Naive thymus-derived CD4-positive, alpha-beta T cell (primary cell): ENCODE data around the gene DENND5B. TPM values are rescaled to one million over a fixed set of nuclear protein-coding genes. Genes with fewer than 3 reads are reported as not detected.

Experiments used
- ATAC-seq: fragments of 150-1000 bp; cut with Tn5 transposase; 2 replicates; pipeline ENCODE4 v1.10.0; 2021; ENCODE audit warnings: mild to moderate bottlenecking, moderate library complexity
- CTCF ChIA-PET: fragments of 350-600 bp; sonication (Branson Sonifier 250); formaldehyde crosslinking; loops from one replicate; lab custom pipeline; 2021; ENCODE audit warnings: antibody characterized with exemption; lab: Charles Lee
- POLR2A ChIA-PET: fragments of 350-600 bp; sonication (Branson Sonifier 250); formaldehyde crosslinking; loops from one replicate; lab custom pipeline; 2021; ENCODE audit warnings: antibody characterized with exemption, inconsistent platforms; lab: Charles Lee
- DNase-seq, 9 donors: peaks; one replicate each; pipeline versions ENCODE4 v3.0.0 to v3.0.0-alpha.2; 2020 to 2022; ENCODE audit warnings: mixed read lengths in 1 of 9
- H3K27ac ChIP-seq: one replicate; pipeline ENCODE4 v1.7.0; 2013; ENCODE audit warnings: mild to moderate bottlenecking, low read depth, low read length, moderate library complexity
- H3K27me3 ChIP-seq, 2 donors: one replicate each; pipeline ENCODE4 v1.7.0; 2013; ENCODE audit warnings: low read length in 2 of 2, mild to moderate bottlenecking in 2 of 2, moderate library complexity in 2 of 2; ENCODE audit not compliant: control insufficient read depth in 2 of 2, insufficient read depth in 2 of 2
- H3K36me3 ChIP-seq, 3 experiments: 1 replicate in 2 of 3; 2 replicates in 1 of 3; pipeline ENCODE4 v1.7.0; 2013; ENCODE audit warnings: low read length in 3 of 3, mild to moderate bottlenecking in 3 of 3, moderate library complexity in 1 of 3; ENCODE audit not compliant: insufficient read depth in 3 of 3, control insufficient read depth in 2 of 3
- H3K4me1 ChIP-seq, 2 donors: one replicate each; pipeline ENCODE4 v1.7.0; 2013; ENCODE audit warnings: low read length in 2 of 2, mild to moderate bottlenecking in 2 of 2, moderate library complexity in 1 of 2; ENCODE audit not compliant: control insufficient read depth in 2 of 2, insufficient read depth in 2 of 2
- H3K4me3 ChIP-seq: 2 replicates; pipeline ENCODE4 v1.7.0; 2013; ENCODE audit warnings: mild to moderate bottlenecking, low read length
- H3K9me3 ChIP-seq, 3 experiments: 1 replicate in 2 of 3; 2 replicates in 1 of 3; pipeline ENCODE4 v1.7.0; 2013; ENCODE audit warnings: low read length in 3 of 3; ENCODE audit not compliant: control insufficient read depth in 2 of 3
- H3K27ac Mint-ChIP-seq, 9 donors: one replicate each; pipeline ENCODE4 v1.8.0; 2020 to 2022; ENCODE audit warnings: mixed read lengths in 9 of 9, mild to moderate bottlenecking in 8 of 9, moderate library complexity in 5 of 9, inconsistent platforms in 2 of 9
- H3K27me3 Mint-ChIP-seq, 5 donors: one replicate each; pipeline ENCODE4 v1.8.0; 2021 to 2022; ENCODE audit warnings: mixed read lengths in 5 of 5, mild to moderate bottlenecking in 1 of 5
- H3K36me3 Mint-ChIP-seq, 5 donors: one replicate each; pipeline ENCODE4 v1.8.0; 2020 to 2022; ENCODE audit warnings: mixed read lengths in 5 of 5, mild to moderate bottlenecking in 3 of 5, inconsistent platforms in 1 of 5
- H3K4me1 Mint-ChIP-seq, 7 donors: one replicate each; pipeline ENCODE4 v1.8.0; 2020 to 2022; ENCODE audit warnings: mixed read lengths in 7 of 7, mild to moderate bottlenecking in 3 of 7, inconsistent platforms in 1 of 7
- H3K4me3 Mint-ChIP-seq, 10 donors: one replicate each; pipeline ENCODE4 v1.8.0; 2020 to 2022; ENCODE audit warnings: mild to moderate bottlenecking in 10 of 10, mixed read lengths in 10 of 10, moderate library complexity in 6 of 10, inconsistent platforms in 2 of 10
- H3K9me3 Mint-ChIP-seq, 11 donors: one replicate each; pipeline ENCODE4 v1.8.0; 2020 to 2022; ENCODE audit warnings: mixed read lengths in 11 of 11, mild to moderate bottlenecking in 4 of 11, inconsistent platforms in 1 of 11, moderate library complexity in 1 of 11
- intact Hi-C, 2 donors: fragments of 100-400 bp; cut with micrococcal nuclease; formaldehyde crosslinking; loops; one replicate each; pipeline ENCODE4 v1.15.1; 2023
- polyA plus RNA-seq, 2 donors: library from polyadenylated mRNA; unstranded; fragments of 300-500 nt; fragmentation: Illumina TruSeq; gene quantifications; one replicate each; pipeline ENCODE4 v1.2.3, GENCODE V29; 2021
- total RNA-seq, 6 experiments: library from RNA in 5 of 6; stranded (reverse) in 5 of 6; gene quantifications; 1 replicate in 5 of 6; 2 replicates in 1 of 6; pipeline ENCODE4 v1.2.3 and lab custom pipeline; 2021 to 2026

DENND5B gene
- total and polyA plus RNA-seq, 7 experiments from 2014 or later, result 0.16 to 1.5 (median 0.29) TPM; not detected in 2

GRCh38 chr12:31353750-31354708, 236.9 kb downstream of the DENND5B start:
- Histone ChIP-seq H3K36me3 (no peaks in the 10 kb centered on the region), H3K27me3 (no peaks in the 10 kb centered on the region), H3K9me3 (no peaks in the 10 kb centered on the region), H3K4me1 (no peaks in the 10 kb centered on the region), H3K27ac (no peak overlapping the region), H3K4me3 (no peak overlapping the region)
- no peaks in the 10 kb centered on the region for H3K9me3 Mint-ChIP-seq
- H3K4me1 Mint-ChIP-seq, result no peaks in the 10 kb centered on the region
- no peaks in the 10 kb centered on the region for H3K36me3 Mint-ChIP-seq
- ATAC-seq (peak; percentile 40), DNase-seq (no peak)
- H3K27me3 Mint-ChIP-seq, result peaks cover 0 to 12% (median 4%) of the 10 kb centered on the region in 5 donors
- intact Hi-C loops, result no loop called here
- CTCF ChIA-PET, result no interaction called here
- H3K4me3 Mint-ChIP-seq, result no peak overlapping the region
- POLR2A ChIA-PET, result no interaction called here
- peak overlapping the region in 1 of 9 donors; percentile 41 for H3K27ac Mint-ChIP-seq

- ATAC-seq, result no peak
- no peaks in the 10 kb centered on the region for H3K36me3 Mint-ChIP-seq
- POLR2A ChIA-PET, result no interaction called here
- H3K4me3 ChIP-seq, result no peak overlapping the region
- H3K4me3 Mint-ChIP-seq, result no peak overlapping the region
- H3K4me1 Mint-ChIP-seq, result peaks cover 0 to 3% (median 0%) of the 10 kb centered on the region in 7 donors
- no peak for DNase-seq
- no peak overlapping the region for H3K27ac ChIP-seq
- H3K4me1 ChIP-seq, result no peaks in the 10 kb centered on the region
- intact Hi-C loops, result no loop called here
- CTCF ChIA-PET, result no interaction called here
- no peak overlapping the region for H3K27ac Mint-ChIP-seq
- H3K27me3 Mint-ChIP-seq, result peaks cover 0 to 14% (median 0%) of the 10 kb centered on the region in 5 donors
- no peaks in the 10 kb centered on the region for H3K36me3 ChIP-seq
- H3K9me3 ChIP-seq, result no peaks in the 10 kb centered on the region
- H3K9me3 Mint-ChIP-seq, result no peaks in the 10 kb centered on the region
- H3K27me3 ChIP-seq, result no peaks in the 10 kb centered on the region
These were observed 244.7 kb downstream of the DENND5B start for GRCh38 chr12:31346267-31346666.

GRCh38 chr12:31343139-31343538, 247.8 kb downstream of the DENND5B start:
- ChIA-PET POLR2A (no interaction called here), CTCF (interaction anchor here (0.5 kb wide), 1 partner anchor 293 kb away, joined by 3 read pairs; no protein-coding TSS in a partner anchor)
- no peak overlapping the region for H3K4me3 ChIP-seq
- intact Hi-C loops, result no loop called here
- no peaks in the 10 kb centered on the region for H3K9me3 ChIP-seq
- no peaks in the 10 kb centered on the region for H3K36me3 ChIP-seq
- no peak overlapping the region for H3K4me3 Mint-ChIP-seq
- H3K27me3 ChIP-seq, result no peaks in the 10 kb centered on the region
- peaks cover 0 to 3% (median 0%) of the 10 kb centered on the region in 7 donors for H3K4me1 Mint-ChIP-seq
- H3K27me3 Mint-ChIP-seq, result peaks cover 0 to 3% (median 0%) of the 10 kb centered on the region in 5 donors
- DNase-seq (no peak), ATAC-seq (no peak)
- H3K36me3 Mint-ChIP-seq, result no peaks in the 10 kb centered on the region
- no peak overlapping the region for H3K27ac Mint-ChIP-seq
- H3K9me3 Mint-ChIP-seq, result peaks cover 0 to 1% (median 0%) of the 10 kb centered on the region in 11 donors
- no peak overlapping the region for H3K27ac ChIP-seq
- no peaks in the 10 kb centered on the region for H3K4me1 ChIP-seq

- ATAC-seq (no peak), DNase-seq (no peak)
- Mint-ChIP-seq H3K9me3 (peaks cover 0 to 1% (median 0%) of the 10 kb centered on the region in 11 donors), H3K4me3 (no peak overlapping the region), H3K27me3 (peaks cover 0 to 3% (median 0%) of the 10 kb centered on the region in 5 donors), H3K4me1 (peaks cover 0 to 3% (median 0%) of the 10 kb centered on the region in 7 donors), H3K36me3 (no peaks in the 10 kb centered on the region), H3K27ac (no peak overlapping the region)
- Histone ChIP-seq H3K27me3 (no peaks in the 10 kb centered on the region), H3K36me3 (no peaks in the 10 kb centered on the region), H3K27ac (no peak overlapping the region), H3K4me3 (no peak overlapping the region), H3K9me3 (no peaks in the 10 kb centered on the region), H3K4me1 (no peaks in the 10 kb centered on the region)
- CTCF ChIA-PET, result interaction anchor here (0.6 kb wide), 1 partner anchor 19 kb away, joined by 3 read pairs; no protein-coding TSS in a partner anchor
- POLR2A ChIA-PET, result interaction anchor here (1.0 kb wide), 1 partner anchor 20 kb away, joined by 3 read pairs; no protein-coding TSS in a partner anchor
- intact Hi-C loops, result no loop called here
These were observed 248.7 kb downstream of the DENND5B start for GRCh38 chr12:31342286-31342685.

GRCh38 chr12:31339831-31340622, 250.9 kb downstream of the DENND5B start:
- ChIA-PET POLR2A (no interaction called here), CTCF (interaction anchor here (0.6 kb wide), 1 partner anchor 23 kb away, joined by 4 read pairs; no protein-coding TSS in a partner anchor)
- Mint-ChIP-seq H3K27me3 (peaks cover 0 to 3% (median 0%) of the 10 kb centered on the region in 5 donors), H3K9me3 (peaks cover 0 to 1% (median 0%) of the 10 kb centered on the region in 11 donors), H3K4me3 (no peak overlapping the region), H3K36me3 (no peaks in the 10 kb centered on the region), H3K27ac (no peak overlapping the region), H3K4me1 (no peaks in the 10 kb centered on the region)
- H3K9me3 ChIP-seq, result no peaks in the 10 kb centered on the region
- H3K27ac ChIP-seq, result no peak overlapping the region
- no peaks in the 10 kb centered on the region for H3K4me1 ChIP-seq
- H3K4me3 ChIP-seq, result no peak overlapping the region
- DNase-seq (no peak), ATAC-seq (no peak)
- intact Hi-C loops, result no loop called here
- H3K27me3 ChIP-seq, result no peaks in the 10 kb centered on the region
- H3K36me3 ChIP-seq, result no peaks in the 10 kb centered on the region

- Mint-ChIP-seq H3K36me3 (no peaks in the 10 kb centered on the region), H3K4me1 (no peaks in the 10 kb centered on the region), H3K27ac (no peak overlapping the region), H3K9me3 (peaks cover 0 to 1% (median 0%) of the 10 kb centered on the region in 11 donors), H3K27me3 (peaks cover 0 to 5% (median 0%) of the 10 kb centered on the region in 5 donors), H3K4me3 (no peak overlapping the region)
- intact Hi-C loops, result no loop called here
- no peaks in the 10 kb centered on the region for H3K36me3 ChIP-seq
- no peak overlapping the region for H3K27ac ChIP-seq
- H3K9me3 ChIP-seq, result no peaks in the 10 kb centered on the region
- POLR2A ChIA-PET, result interaction anchor here (2.0 kb wide), 1 partner anchor 12 kb away, joined by 4 read pairs; no protein-coding TSS in a partner anchor
- no peaks in the 10 kb centered on the region for H3K4me1 ChIP-seq
- DNase-seq, result no peak
- no peak for ATAC-seq
- H3K4me3 ChIP-seq, result no peak overlapping the region
- H3K27me3 ChIP-seq, result no peaks in the 10 kb centered on the region
- CTCF ChIA-PET, result interaction anchor here (1.2 kb wide), 1 partner anchor 66 kb away, joined by 4 read pairs; no protein-coding TSS in a partner anchor
These were observed 253.0 kb downstream of the DENND5B start for GRCh38 chr12:31337952-31338351.
